B cell (primary cell): ENCODE results near the gene UBN2.

Experiments
- EZH2 ChIP-seq: IDR thresholded peaks from 2 replicates; pipeline ENCODE4 v1.6.1; 2012; ENCODE audit warnings: borderline replicate concordance, low read depth, mild to moderate bottlenecking, moderate library complexity, low read length; ENCODE audit not compliant: insufficient read depth, poor library complexity, severe bottlenecking
- TF ChIP-seq, protein P1 (sequence below): fragments of 200-600 bp; IDR thresholded peaks from one replicate; pipeline ENCODE4 v1.8.0; 2022; ENCODE audit warnings: antibody characterized with exemption, mild to moderate bottlenecking

DNA sequence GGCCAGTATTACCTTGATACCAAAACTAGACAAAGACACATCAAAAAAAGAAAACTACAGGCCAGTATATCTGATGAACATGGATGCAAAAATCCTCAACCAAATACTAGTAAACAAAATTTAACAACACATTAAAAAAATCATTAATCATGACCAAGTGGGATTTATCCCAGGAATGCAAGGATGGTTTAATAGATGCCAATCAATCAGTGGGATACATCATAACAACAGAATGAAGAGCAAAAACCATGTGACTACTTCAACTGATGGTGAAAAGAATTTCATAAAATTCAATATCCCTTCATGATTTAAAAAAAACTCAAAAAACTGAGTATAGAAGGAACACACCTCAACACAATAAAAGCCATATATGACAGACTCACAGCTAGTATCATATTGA, 25.2 kb upstream of the UBN2 start:
- TF ChIP-seq, protein P1, sequence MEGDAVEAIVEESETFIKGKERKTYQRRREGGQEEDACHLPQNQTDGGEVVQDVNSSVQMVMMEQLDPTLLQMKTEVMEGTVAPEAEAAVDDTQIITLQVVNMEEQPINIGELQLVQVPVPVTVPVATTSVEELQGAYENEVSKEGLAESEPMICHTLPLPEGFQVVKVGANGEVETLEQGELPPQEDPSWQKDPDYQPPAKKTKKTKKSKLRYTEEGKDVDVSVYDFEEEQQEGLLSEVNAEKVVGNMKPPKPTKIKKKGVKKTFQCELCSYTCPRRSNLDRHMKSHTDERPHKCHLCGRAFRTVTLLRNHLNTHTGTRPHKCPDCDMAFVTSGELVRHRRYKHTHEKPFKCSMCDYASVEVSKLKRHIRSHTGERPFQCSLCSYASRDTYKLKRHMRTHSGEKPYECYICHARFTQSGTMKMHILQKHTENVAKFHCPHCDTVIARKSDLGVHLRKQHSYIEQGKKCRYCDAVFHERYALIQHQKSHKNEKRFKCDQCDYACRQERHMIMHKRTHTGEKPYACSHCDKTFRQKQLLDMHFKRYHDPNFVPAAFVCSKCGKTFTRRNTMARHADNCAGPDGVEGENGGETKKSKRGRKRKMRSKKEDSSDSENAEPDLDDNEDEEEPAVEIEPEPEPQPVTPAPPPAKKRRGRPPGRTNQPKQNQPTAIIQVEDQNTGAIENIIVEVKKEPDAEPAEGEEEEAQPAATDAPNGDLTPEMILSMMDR = no peak
- TF ChIP-seq EZH2 = no peak
